ELF-1 (cell line): ENCODE measurements around the gene CDC14B.
"Not testable (repeated sequence)": the region's sequence is repeated elsewhere in the genome, so short reads cannot be mapped to it uniquely, and the experiment has no call there.

Source experiments
- DNase-seq: peaks from one replicate; pipeline ENCODE4 v3.0.0-alpha.2; 2016; ENCODE audit warnings: low read depth, low spot score

CDC14B gene

GRCh38 chr9:96626912-96627311, 7.3 kb upstream of the CDC14B start:
- DNase-seq, result no peak

DNA sequence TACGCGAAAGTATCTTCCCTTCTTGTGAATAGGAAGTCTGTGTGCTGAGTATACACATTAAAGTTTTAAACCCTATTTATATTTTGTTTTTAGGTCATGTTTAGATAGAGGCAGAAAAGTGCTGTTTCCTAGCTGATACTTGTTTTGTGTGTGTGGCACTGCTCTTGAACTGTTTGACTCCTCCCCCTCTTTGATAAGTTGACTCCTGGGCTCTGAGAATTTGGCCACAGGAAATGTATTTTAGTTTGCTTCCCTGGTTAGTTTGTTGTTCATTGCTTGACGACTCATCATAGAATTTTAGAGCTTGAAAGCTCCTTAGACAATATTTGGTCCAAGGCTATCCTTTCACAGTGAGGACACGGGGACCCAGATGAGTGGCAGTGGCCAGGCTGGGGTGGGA, 2.0 kb upstream of the CDC14B start:
- DNase-seq, result peak; percentile 25

DNA sequence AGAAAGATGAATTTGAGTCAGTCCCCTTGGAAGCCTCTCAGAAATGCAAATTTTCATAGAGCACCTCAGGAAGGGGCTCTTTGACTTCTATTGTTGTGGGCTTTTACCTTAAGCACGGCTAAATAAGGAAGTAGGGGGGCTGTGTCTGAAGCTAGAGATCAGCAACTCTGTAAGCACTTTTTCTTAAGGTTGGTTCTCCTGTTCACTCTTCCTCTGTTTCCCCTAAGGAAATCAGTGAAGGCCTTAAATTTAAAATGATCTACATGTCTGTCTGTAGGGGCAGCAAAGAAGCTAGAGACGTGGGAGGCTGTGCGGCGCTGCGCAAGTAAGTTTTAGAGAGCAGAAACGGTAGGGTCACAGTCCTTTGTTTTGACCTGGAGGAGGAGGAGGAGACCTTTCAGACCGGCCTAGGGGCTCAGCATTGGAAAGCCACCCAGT, 1.2 kb upstream of the CDC14B start:
- peak; percentile 85 for DNase-seq

GRCh38 chr9:96620181-96620514, 505 bp upstream of the CDC14B start:
- no peak for DNase-seq

GRCh38 chr9:96619124-96619465, 548 bp downstream of the CDC14B start:
- DNase-seq, result peak; percentile 6

GRCh38 chr9:96618209-96619123, 1.2 kb downstream of the CDC14B start:
- peak; percentile 59 for DNase-seq

DNA sequence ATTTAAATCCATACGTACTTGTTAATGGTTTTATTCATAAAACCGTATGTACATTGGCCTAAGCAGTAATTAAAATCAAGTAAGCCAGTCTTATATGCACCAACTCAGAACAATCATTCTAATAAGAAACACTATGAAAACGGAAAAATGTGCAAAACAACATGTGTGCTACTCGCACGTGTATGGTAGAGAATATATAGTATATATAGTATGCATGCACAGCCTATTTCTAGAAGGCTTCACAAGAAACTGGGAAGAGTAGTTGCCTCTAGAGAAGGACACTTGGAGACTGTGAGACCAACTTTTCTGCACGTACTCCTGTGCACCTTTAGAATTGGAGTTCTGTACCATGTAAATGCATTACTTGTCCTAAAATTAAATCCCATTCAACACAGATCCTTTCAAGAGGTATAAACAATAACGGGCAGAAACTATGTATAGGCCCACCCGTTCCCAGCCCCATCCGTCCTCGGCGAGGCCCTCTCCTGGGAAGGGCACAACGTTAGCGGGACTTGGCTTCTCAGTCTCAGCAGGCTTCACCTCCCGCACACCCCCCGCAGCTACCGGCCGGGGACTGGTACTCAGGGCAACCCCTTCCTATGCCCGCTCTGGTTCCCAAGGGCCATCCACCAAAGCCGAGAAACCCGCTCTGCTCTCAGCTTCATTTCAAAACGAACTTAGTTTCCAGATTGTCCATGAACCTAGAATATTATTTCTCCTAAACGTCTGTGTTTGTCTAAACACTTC, 2.0 kb downstream of the CDC14B start:
- peak; percentile 45 for DNase-seq

DNA sequence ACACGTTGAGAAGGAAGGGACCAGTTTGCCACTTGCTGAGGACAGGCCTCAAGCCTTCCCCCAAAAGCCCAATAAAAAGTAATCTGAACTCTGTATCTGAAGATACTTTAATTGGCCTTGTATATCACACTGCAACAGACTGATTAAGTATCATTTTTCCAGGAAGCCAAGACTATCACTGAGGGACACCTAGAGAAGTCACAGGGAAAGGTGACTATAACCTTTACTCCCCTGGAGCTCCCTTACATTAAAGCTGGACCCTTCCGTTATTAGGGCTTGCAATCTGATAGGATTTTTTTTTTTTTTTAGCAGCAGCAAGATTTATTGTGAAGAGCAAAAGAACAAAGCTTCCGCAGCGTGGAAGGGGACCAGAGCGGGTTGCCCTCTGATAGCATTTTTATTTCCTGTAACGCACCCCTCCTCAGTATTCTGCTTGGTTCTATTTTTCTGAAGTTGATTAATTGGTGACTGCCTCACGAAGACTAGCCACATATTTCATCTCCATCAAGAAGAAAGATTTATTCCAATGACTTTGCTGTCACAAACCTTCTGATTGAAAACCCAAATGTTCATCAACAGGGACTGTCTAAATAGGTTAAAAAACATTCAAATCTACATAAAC, 2.7 kb downstream of the CDC14B start:
- no peak for DNase-seq

DNA sequence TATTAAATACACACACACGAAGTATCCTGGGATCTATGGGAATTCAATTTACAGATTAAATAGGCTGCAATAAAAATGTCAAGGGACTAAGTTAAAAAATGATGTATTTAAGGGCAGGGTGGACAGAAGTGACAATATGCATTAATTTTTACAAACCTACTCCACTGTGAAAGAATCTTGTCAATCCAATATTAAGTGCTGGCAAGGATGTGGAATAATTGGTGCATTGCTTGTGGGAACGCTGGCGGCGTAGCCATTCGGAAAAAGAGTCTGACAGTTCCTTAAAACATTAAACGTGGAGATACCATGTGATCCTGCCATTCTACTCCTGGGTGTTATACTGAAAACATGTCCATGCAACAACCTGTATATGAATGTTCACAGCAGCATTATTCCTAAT, 4.2 kb downstream of the CDC14B start:
- DNase-seq, result no peak

DNA sequence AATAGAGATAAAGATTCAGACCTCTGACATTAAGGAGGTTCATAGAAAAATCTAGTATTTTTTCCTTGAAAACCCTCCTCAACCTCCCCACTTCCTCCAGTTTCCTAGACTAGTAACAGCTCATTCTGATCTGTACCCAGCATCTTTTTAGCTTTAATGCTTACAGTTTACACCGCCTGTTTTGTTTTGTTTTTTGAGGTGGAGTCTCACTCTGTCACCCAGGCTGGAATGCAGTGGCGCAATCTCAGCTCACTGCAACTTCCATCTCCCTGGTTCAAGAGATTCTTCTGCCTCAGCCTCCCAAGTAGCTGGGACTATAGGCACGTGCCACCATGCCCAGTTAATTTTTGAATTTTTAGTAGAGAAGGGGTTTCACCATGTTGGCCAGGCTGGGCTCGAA, 5.0 kb downstream of the CDC14B start:
- DNase-seq, result not testable (repeated sequence)

DNA sequence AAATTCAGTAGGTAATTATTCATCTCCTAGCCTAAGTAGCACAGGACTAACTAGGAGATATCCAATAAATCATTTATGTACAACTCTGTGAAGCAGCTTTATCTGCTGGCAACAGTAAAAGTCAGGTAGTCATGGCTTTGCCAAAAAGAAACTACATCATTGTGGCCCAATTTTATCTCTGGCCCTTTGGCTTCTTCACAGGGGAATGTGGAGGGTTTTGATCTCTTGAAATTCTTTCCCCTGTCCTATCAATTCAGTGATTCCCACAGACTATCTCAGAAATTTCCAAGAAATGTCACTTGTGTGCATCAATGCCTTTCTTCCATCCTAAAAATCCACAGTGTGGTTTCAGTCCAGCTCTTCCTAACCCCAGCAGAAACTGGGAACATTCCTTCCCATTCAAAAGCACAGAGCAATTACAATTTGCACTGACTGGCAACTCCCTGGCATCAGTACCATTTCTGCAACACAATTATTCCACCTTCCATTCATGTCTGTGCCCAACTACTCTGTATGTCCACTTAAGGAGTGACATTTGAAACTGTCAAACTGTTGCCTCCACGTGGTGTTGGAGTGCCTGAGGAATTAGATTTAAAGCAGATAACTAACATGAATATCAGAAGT, 6.6 kb downstream of the CDC14B start:
- DNase-seq, result no peak

- DNase-seq, result peak; percentile 20
Measured at GRCh38 chr9:96612105-96612965, 7.3 kb downstream of the CDC14B start.

DNA sequence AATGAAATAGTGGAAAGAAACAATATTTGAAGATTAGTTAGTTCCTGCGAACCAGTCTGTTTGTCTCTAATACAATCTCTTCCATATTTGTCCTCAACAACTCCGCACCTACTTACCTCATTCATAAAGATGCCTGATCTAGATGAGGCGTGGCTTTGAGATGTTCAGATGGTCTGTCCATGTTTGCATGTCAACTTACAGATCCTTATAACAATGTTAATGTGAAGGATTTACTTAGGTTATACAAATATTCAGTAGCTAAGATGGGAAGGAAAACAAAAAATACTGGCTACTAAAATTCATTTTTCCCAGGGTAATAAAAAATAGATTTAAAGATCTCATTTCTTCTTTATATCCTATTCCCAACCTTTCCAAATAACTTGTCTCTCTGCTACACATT, 8.3 kb downstream of the CDC14B start:
- no peak for DNase-seq

DNA sequence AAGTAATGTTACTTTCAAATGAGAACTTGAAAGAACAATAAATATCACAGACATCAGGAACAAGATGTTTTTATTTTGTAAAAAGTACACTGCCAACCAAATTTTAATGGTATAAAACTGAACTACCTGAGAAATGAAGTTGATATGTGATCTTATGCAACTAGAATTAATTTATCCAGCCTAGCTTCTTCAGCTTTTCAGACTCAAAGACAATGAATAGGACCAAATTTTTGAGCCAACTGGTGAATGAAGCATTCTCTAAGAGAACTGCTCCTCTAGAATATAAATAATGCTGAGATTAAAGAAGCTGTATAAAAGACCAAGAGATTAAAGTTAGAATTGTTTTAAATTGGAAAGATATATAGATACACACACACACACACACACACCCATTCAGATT, 9.9 kb downstream of the CDC14B start:
- DNase-seq, result no peak

DNA sequence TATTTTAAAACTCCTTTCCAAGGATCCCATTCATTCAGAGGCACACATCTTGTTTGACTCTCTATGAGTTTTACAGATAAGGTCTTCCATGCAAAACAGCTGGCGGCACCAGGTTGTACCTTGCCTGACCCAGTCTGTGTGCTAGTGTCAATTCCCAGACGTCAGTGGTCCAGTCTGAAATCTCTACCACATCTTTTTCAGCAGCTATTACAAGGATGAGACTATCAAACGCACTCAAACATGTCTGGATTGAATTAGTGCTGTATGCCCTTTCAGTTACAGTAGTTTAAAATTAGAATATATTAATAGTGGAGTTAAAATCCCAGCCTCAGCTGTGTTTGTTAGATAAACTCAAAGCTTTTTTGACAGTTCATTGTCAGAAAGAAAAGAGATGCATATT, 11.7 kb downstream of the CDC14B start:
- DNase-seq, result no peak

GRCh38 chr9:96605328-96605727, 14.3 kb downstream of the CDC14B start:
- DNase-seq, result no peak

DNA sequence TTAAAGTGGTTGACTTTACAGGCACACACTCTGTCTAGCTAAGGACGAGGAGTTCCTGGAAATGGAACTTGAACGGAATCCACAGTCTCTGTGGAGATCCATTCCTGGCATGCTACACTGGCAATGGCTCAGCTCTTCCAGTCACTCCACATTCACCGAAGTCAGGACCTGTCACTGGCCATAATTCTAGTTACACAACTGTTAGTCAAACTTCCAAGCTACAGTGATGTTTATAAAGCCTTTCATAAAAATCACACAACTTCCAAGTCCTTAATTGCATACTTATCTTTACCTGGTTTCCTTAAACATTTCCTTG, 15.7 kb downstream of the CDC14B start:
- no peak for DNase-seq

DNA sequence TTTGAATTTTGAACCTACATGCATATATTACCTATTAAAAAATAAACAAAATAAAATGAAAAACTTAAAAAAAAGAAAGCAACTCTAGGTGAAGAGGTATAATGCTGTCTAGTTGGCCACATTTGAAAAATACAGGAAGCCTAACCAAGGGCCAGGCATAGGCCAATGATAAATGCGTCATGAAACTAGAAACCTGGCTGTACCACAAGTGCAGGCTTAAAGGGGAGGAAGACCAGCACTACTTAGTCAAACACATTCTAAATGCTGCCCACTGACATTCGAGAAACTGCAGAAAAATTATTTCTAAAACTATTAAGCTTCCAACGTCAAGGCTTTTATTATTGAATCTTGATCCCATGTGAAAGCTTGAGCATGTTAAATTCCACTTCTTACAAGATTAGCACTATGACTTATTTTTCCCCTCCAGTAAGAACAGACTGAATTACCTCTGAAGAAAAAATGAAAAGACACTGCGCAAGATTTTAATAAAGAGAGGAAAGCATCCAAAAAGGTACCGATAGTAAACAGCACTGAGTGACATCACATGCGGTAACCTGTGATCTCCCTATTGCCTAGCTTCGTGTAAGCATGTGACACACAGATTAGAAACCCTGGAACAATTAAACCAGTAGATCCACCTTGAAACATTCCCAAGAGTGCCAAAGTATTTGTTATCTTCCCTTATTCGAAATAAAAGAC, 16.2 kb downstream of the CDC14B start:
- DNase-seq, result no peak

GRCh38 chr9:96599298-96599697, 20.3 kb downstream of the CDC14B start:
- DNase-seq, result no peak

DNA sequence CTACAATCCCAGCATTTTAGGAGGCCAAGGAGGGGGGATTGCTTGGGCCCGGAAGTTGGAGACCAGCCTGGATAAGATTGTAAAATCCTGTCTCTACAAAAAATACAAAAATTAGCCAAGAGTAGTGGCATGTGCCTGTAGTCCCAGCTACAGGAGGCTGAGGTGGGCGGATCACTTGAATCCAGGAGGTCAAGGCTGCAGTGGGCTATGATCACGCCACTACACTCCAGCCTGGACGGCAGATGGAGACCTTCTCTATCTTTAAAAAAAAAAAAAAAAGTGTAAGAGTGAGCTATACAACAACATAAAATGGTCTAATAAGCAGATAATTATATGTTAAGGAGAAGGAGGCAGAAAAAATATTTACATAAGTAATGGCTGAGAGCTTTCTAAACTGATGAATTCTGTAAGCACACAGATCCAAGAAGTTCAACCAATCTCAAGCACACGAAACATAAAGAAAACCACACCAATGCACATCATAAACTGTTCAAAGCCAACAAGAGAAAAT, 23.0 kb downstream of the CDC14B start:
- no peak for DNase-seq
